HuH-7 (cell line): ENCODE results near the gene CARS1.

ENCODE experiments used
- DNase-seq: peaks from one replicate; pipeline ENCODE4 v3.0.0; 2011; ENCODE audit warnings: low spot score

The CARS1 gene

GRCh38 chr11:3057069-3057963 is at the start of gene CARS1:
TSS of gene CARS1 (minus strand) at chr11:3057423. CDS start at chr11:3057367, 56 bp downstream.
- DNase-seq, result peak; percentile 97

DNA sequence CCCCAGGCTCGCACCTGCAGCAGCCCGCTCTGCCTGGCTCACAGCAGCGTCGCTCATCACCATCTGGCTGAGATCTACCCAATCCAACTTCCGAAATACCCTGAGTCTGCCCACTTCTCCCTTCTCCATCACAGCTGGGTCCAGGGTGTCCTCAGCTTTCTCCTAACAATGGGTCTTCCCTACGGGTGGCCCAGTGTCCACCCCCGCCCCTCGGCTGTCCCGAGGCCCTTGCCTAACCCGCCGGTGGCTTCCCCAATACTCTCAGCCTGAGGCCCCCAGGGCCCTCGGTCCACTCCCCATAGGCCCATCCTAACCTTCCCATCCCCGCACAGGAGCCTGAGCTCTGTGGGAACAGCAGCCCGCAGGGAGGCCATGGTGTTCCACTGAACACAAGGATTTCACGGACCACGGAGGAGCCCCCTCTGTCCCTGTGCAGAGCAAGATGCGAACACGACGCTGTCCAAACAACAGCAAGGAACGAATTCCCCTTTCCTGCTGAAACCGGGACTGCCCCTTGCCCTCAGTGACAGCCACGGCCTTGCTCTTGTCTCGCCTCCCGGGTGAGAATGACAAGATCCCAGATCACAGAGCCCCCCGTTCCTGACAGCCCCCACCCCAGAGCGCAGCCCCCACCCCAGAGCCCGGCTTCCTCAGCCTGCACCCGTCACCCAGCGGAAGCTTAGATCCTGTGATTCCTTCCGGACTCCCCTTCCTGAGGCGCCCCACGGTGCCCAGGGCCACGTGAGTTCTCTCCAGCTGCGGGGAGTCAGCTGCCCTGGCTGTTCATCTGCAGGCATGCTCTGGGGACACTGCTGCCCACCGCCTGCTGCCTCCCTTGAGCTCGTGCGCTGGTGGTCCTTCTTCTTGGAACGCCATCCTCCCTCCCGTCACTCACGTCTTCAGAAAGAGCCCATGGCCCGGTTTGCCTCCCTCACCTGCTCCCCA is 48.8 kb upstream of the CARS1 start:
- DNase-seq, result no peak

DNA sequence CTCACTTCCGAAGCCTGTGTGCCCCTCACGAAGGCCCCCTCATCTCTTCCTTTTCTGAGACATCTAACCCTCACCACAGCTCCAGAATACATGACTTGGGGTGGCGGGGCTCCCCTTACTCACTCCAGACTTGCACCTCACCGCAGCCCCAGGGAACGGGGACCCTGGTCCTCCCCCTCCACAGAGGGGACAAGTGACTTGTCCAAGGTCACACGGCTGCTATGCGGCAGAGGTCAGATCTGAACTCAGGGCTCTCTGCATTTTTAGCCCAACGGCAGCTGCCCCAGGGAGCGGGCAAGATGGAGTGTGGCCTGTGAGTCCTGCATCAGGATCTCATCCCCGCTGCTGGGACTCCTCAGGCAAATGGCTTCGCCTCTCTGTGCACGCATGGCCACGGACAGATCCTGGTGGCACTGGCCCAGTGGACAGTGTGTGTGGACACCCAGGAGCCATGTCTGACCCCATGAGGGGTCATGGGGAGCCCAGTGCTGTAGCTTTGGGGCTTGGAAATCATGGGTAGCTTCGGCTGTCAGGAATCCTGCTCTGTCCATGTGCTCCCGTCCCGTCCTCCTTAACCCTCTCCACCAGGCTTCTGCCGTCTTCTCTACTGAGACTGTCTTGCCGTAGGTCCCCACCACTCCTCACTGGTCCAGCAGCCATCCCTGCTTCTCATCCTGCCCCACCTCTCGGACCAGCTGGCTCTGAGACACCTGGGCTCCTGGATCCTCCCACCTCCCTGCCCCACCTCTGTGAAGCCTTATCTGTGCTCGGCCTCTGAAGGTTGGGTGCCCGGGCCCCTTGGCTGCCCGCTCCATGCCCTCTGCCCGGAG is 48.0 kb upstream of the CARS1 start:
- DNase-seq, result no peak

GRCh38 chr11:3104051-3104714 is 47.0 kb upstream of the CARS1 start:
- no peak for DNase-seq

DNA sequence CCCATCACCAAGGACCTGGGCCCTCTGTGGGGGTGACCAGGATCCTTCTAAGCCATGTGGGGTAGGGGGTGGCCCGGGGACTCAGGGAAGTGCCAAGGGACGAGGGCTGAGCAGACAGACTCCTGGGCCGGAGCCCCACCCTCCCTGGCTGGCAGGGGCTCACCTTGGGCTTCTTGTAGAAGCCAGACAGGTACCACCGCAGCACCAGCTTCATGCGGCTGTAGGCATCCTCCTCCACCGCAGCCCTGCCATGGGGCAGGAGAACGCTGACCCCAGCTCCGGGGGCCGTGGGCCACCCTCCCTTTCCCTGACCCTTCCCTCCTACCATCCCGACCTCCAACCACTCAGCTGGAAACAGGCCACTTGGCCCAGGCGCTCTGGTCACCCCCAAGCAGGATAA is 45.9 kb upstream of the CARS1 start:
- DNase-seq, result no peak

GRCh38 chr11:3102641-3102921 is 45.4 kb upstream of the CARS1 start:
- no peak for DNase-seq

- no peak for DNase-seq
Measured at GRCh38 chr11:3101921-3102640, 44.9 kb upstream of the CARS1 start.

- DNase-seq, result no peak
Measured at GRCh38 chr11:3099178-3099577, 42.0 kb upstream of the CARS1 start.

GRCh38 chr11:3096909-3097530 is 39.8 kb upstream of the CARS1 start:
- DNase-seq, result no peak

DNA sequence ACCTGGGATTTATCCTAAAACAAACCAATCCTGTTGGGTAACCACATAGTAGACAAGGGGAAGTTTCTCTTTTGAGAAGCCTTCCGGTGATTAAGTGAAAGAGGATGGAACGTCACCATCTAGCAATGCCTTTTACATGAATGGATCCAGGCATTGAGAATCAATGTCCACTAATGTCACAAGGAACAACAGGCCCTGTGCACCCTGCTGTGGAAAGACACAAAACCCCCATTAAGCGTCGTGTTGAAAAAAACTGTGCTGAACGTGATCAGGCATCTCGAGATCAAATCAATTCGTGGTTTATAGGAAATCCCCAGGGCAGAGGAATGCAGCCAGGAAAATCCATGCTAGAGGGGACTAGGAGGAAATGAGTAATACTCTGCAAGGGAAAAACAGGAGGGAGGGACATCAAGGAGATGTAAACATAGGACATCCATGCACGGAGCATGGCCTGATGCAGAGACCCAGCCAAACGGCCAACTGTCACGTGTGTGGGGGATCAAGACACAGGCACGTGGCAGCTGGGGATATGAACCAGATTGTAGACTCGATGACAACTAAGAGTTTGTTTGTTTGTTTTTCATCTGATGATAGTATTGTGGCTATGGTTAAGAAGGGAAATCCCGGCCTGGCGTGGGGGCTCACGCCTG is 38.6 kb upstream of the CARS1 start:
- DNase-seq, result no peak

- DNase-seq, result no peak
Measured at GRCh38 chr11:3094223-3094824, 37.1 kb upstream of the CARS1 start.

DNA sequence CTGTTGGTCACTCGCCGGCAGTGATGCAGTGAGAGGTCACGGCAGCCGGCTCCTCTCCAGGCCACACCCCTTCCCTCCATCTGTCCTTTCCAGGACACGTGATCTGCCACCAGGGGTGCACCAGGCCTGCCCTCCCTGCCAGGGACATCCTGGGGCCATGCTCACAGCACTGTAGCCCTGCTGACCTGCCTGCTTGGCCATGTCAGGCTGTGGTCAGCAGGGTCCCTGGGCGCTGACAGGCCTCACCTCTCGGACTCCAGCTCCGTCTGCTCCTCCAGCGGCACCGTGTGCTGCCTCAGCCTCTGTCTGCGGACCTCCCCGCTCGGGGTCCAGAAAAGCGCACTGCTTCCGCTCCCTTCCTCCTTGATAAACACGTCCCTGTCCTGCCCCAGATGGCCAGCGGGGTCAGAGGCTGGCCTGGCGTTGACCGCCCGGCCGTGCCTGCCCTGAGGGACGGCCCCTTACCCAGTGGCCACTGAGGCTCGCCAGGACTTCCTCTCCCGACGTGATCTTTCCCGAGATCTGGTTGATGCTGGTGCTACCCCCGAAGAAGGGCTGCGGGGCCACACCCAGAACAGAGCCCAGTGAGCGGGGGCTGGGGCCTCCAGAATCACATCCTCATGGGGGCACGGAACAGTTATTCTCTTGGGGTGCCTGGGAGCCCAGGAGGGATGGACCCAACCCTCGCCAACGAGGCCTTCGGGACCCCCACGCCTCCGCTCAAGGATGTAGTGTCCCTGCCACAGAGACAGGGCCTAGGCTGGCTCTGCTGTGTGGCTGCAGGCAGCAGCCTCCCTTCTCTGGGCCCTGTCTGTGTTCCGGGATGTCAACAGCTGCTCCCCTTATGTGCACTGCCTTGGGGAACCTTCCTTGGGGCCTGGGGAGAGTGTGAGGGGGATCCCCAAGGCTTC is 36.3 kb upstream of the CARS1 start:
- DNase-seq, result no peak

GRCh38 chr11:3092603-3093141 is 35.4 kb upstream of the CARS1 start:
- DNase-seq, result no peak

DNA sequence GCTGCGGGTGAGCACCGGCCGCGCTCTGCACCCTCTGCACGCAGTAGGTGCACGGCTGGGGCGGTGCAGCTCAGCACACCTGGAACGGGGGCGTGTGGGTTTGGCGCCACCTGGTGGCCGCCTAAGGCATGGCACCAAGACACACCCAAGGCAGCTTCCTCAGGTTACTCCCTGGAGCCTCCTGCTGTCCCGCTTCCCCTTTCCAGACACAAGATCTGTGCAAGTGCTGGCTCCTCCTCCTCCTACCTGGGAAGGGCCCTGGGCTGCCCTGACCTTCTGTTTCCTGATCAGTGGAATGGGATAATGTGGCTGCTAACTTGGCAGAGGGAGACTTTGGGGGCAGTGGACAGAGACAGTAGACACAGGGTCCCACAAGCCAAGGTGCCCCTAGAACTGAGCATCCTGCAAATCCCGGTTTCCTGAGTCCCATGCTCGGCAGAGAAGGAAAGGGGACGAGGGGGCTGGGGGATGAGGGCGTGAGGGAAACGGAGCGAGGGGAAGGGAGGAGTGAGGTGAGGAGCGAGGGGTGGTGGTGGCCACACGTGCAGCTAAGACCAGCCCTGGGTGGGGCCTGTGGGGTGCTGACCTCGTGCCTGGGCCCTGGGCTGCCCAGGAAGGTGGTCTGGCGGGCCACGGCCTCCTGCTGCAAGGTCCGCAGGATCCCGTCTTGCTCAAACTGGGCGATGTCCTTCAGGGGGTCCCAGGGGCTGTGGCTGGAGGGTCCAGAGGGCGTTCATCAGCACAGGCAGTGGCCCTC is 34.8 kb upstream of the CARS1 start:
- peak; percentile 96 for DNase-seq

DNA sequence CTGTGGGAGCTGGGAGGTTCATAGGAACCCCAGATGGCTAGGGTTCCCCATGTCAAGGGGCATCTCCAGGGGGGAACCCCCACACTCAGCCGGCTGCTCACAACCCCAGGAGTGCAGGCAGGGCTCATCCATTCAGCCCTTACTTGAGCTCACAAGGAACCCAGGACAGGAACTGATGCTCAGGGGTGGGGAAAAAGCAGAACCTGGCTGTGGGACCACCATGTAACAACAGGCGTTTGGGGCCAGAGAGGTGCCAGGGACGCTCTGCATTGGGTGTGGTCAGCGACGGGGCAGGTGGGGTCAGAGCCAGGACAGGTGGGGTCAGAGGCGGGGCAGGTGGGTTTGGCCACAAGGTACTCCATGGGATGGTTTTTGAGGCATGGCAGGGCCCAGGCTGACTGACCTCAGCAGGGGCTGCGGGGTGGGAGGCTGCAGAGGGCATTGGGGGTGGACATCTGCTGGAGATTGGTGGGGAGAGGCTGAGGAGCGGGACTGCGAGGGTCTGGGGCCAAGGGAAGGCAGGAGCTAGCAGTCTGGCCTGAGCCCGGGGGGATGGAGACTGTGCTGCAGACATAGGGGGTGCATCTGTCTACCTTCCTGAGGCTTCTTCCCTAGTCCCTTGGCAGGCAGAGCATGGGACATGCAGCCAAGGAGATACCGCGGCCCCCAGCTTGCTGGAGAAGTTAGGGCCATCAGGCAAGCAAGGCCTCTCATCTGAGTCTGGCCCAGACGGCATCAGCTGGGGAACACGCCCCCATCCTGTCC is 34.0 kb upstream of the CARS1 start:
- DNase-seq, result no peak

DNA sequence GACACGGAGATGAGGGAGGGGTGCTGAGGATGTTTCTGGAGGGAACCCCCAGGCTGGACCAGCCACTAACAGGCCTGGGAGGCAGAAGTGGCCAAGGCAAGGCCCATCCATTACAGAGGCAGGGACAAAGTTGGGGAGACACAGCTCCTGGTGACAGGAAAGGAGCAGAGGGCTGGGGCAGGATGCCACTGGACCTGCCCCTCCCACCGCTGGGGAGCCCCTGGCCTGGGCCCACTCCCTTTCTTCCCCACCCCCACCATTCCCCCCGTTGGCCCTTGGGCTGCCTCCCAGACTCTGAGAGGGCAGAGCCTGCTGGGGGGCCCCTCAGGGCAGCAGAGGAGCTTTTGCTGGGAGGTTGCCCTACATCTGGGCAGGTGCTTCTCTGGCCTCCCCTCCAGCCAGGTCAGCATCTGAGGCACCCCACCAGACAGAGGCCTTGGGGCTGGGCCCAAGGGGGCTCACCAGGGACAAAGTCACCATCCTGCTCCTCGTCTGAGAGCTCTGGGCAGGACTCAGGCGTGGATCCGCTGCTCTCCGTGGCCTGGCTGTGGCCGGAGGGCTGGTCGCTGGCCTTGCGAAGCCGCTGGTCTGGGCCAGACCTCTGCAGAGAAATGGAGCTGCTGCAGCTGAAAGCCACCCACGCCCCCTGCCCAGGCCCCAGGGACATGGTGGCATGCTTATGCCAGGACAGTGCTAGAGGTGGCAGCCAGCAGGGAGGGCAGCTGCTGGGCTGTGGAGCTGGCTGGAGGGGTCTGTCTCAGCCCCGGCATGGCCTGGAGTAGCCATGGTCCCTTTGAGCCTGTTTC is 33.1 kb upstream of the CARS1 start:
- DNase-seq, result no peak
